ENCODE data around the gene TMOD1.

DNA sequence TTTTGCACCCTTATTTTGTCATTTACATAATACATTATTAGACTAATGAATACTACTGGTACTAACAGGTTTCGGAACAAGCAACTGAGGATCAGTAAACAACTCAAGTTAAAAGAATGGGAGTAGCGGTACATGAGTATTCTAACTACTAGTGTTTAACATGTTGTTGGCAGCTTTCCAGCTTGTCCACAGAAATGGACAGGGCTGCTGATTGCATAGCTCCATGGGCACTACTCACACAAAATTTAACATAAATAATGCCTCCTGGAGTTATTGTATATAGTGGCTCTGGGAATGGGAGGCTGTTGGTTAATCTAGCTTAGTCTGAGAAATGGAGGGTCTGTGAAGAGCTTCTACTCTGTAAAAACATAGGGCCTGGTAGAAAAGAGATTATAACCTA lies 138.9 kb downstream of the TMOD1 start:
- no peak for TF ChIP-seq EZH2 (IDR thresholded peaks at IDR 0.05; ENCODE audit: borderline replicate concordance, control insufficient read depth, low read depth, low read length)
- TF ChIP-seq SREBF2 (IDR thresholded peaks at IDR 0.05; ENCODE audit: low read length), result no peak
- TF ChIP-seq TCF3 (IDR thresholded peaks at IDR 0.05; ENCODE audit: borderline replicate concordance, insufficient read depth, low read depth, low read length), result no peak
- TF ChIP-seq, protein P1, sequence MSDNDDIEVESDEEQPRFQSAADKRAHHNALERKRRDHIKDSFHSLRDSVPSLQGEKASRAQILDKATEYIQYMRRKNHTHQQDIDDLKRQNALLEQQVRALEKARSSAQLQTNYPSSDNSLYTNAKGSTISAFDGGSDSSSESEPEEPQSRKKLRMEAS (IDR thresholded peaks at IDR 0.05; ENCODE audit: low read depth, low read length), result no peak
- TF ChIP-seq, protein P2, sequence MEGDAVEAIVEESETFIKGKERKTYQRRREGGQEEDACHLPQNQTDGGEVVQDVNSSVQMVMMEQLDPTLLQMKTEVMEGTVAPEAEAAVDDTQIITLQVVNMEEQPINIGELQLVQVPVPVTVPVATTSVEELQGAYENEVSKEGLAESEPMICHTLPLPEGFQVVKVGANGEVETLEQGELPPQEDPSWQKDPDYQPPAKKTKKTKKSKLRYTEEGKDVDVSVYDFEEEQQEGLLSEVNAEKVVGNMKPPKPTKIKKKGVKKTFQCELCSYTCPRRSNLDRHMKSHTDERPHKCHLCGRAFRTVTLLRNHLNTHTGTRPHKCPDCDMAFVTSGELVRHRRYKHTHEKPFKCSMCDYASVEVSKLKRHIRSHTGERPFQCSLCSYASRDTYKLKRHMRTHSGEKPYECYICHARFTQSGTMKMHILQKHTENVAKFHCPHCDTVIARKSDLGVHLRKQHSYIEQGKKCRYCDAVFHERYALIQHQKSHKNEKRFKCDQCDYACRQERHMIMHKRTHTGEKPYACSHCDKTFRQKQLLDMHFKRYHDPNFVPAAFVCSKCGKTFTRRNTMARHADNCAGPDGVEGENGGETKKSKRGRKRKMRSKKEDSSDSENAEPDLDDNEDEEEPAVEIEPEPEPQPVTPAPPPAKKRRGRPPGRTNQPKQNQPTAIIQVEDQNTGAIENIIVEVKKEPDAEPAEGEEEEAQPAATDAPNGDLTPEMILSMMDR (IDR thresholded peaks at IDR 0.05 in 2 of 3, conservative IDR thresholded peaks at IDR 0.05 in 1 of 3; ENCODE audit: control insufficient read depth in 2 of 3, extremely low read depth in 1 of 3, insufficient read depth in 1 of 3, low read depth in 3 of 3, low read length in 3 of 3), result no peak
- TF ChIP-seq ZNF274 (IDR thresholded peaks at IDR 0.05; ENCODE audit: insufficient read depth, insufficient read length), result no peak
- no peak for TF ChIP-seq CREM (IDR thresholded peaks at IDR 0.05; ENCODE audit: low read depth)
- TF ChIP-seq CEBPZ (IDR thresholded peaks at IDR 0.05; ENCODE audit: low read depth, low read length), result no peak
- TF ChIP-seq ATF2 (IDR thresholded peaks at IDR 0.05; ENCODE audit: low read length), result no peak
- TF ChIP-seq ASH2L (IDR thresholded peaks at IDR 0.05; ENCODE audit: borderline replicate concordance, low read depth), result no peak
- no peak for TF ChIP-seq JUNB (IDR thresholded peaks at IDR 0.05)
- no peak for TF ChIP-seq SMC3 (IDR thresholded peaks at IDR 0.05; ENCODE audit: borderline replicate concordance, low read length)
